M059J (cell line): ENCODE measurements around the gene RCAN2. TPM values are rescaled to one million over a fixed set of nuclear protein-coding genes. Genes with fewer than 3 reads are reported as not detected.

ENCODE experiments used
- total RNA-seq: library from RNA; depleted of rRNA; stranded (reverse); fragments of >200 nt; shearing (Covaris generic); gene quantifications from 2 replicates; pipeline ENCODE4 v1.2.3, GENCODE V29; 2014; rRNA removed

RCAN2 gene
- total RNA-seq, 1 experiment from 2014 or later, result 2.3 TPM

Other genes starting within 250 kb of the RCAN2 start
- 4.5 and 6.2 TPM in 2 replicates for gene CYP39A1, start 161.4 kb upstream of the RCAN2 start, total RNA-seq
- gene SLC25A27, start 161.5 kb upstream of the RCAN2 start, total RNA-seq, result 0.86 and 6.5 TPM in 2 replicates
- 0.02 TPM in 1 of 2 replicates, not detected in the other for gene TDRD6, start 196.4 kb upstream of the RCAN2 start, total RNA-seq
- gene PLA2G7, start 243.9 kb upstream of the RCAN2 start, total RNA-seq, result 0.20 and 0.57 TPM in 2 replicates